Endodermal cell (in vitro differentiated cells): ENCODE results near the gene PAXX. TPM values are rescaled to one million over a fixed set of nuclear protein-coding genes. Genes with fewer than 3 reads are reported as not detected.

Experiments used
- DNase-seq: peaks from one replicate; pipeline ENCODE4 v3.0.0-alpha.2; 2017
- H3K27ac ChIP-seq: 2 replicates; pipeline ENCODE4 v1.5.1; 2013; ENCODE audit warnings: mild to moderate bottlenecking, low read depth, low read length, moderate library complexity
- H3K27me3 ChIP-seq: 2 replicates; pipeline ENCODE4 v1.6.1; 2013; ENCODE audit warnings: mild to moderate bottlenecking, low read length, moderate library complexity; ENCODE audit not compliant: insufficient read depth, control insufficient read depth, poor library complexity, severe bottlenecking
- H3K36me3 ChIP-seq: 2 replicates; pipeline ENCODE4 v1.7.0; 2013; ENCODE audit warnings: mild to moderate bottlenecking, low read length, moderate library complexity; ENCODE audit not compliant: control insufficient read depth, insufficient read depth
- H3K4me1 ChIP-seq: one replicate; pipeline ENCODE4 v1.7.0; 2013; ENCODE audit warnings: low read length; ENCODE audit not compliant: control insufficient read depth, insufficient read depth
- H3K4me3 ChIP-seq: 2 replicates; pipeline ENCODE4 v1.5.1; 2013; ENCODE audit warnings: mild to moderate bottlenecking, low read length, moderate library complexity
- H3K9ac ChIP-seq: 2 replicates; pipeline ENCODE4 v1.6.1; 2013; ENCODE audit warnings: mild to moderate bottlenecking, low read length, moderate library complexity; ENCODE audit not compliant: poor library complexity, severe bottlenecking; ENCODE audit errors: extremely low read depth
- H3K9me3 ChIP-seq: 2 replicates; pipeline ENCODE4 v1.6.1; 2013; ENCODE audit warnings: mild to moderate bottlenecking, low read length, moderate library complexity; ENCODE audit not compliant: control insufficient read depth
- H3K27ac Mint-ChIP-seq: 2 replicates; pipeline ENCODE4 v1.8.0; 2020; ENCODE audit warnings: mixed read lengths
- H3K27me3 Mint-ChIP-seq: 2 replicates; pipeline ENCODE4 v1.8.0; 2021; ENCODE audit warnings: mild to moderate bottlenecking, mixed read lengths; ENCODE audit not compliant: insufficient read depth
- H3K36me3 Mint-ChIP-seq: 2 replicates; pipeline ENCODE4 v1.8.0; 2020; ENCODE audit warnings: low read depth, mixed read lengths
- H3K4me1 Mint-ChIP-seq: 2 replicates; pipeline ENCODE4 v1.8.0; 2020; ENCODE audit warnings: mixed read lengths
- H3K4me3 Mint-ChIP-seq: 2 replicates; pipeline ENCODE4 v1.8.0; 2020; ENCODE audit warnings: mild to moderate bottlenecking, moderate library complexity, mixed read lengths
- H3K9me3 Mint-ChIP-seq: 2 replicates; pipeline ENCODE4 v1.8.0; 2020; ENCODE audit warnings: mild to moderate bottlenecking, mixed read lengths
- CTCF ChIP-seq: fragments of 200-600 bp; sonication (generic); conservative IDR thresholded peaks from 2 replicates; pipeline ENCODE4 v1.5.0; 2021; ENCODE audit warnings: antibody characterized with exemption, mild to moderate bottlenecking
- WGBS, 2 experiments: methylation state at CpG; one replicate each; pipeline versions ENCODE4 v1.1.5 to v1.1.7; 2013; ENCODE audit warnings: missing lambda C conversion rate in 2 of 2, mixed read lengths in 1 of 2; ENCODE audit not compliant: insufficient coverage in 1 of 2, insufficient read length in 1 of 2; 5-methylcytosine and 5-hydroxymethylcytosine counted together
- total RNA-seq, 2 donors: library from RNA; stranded (reverse); fragmentation: NEBNext Ultra II Directional in 1 of 2; extraction: Animal tissue kit (Norgen Biotek cat#: 25700) in 1 of 2; gene quantifications; 2 replicates in 1 of 2; 3 replicates in 1 of 2; pipeline ENCODE4 v1.2.1, GENCODE V29; 2021

The PAXX gene
- total RNA-seq, 2 donors from 2014 or later, result 58.3 to 66.7 TPM

GRCh38 chr9:137023583-137023991 is 31.4 kb downstream of the PAXX start:
- H3K9me3 Mint-ChIP-seq, result no peaks in the 10 kb centered on the region
- 87 to 88% methylated on average over 14 to 15 of the region's 15 CpGs for WGBS, 2 experiments
- H3K27ac Mint-ChIP-seq, result no peak overlapping the region
- no peaks in the 10 kb centered on the region for H3K9me3 ChIP-seq
- no peak overlapping the region for H3K4me3 ChIP-seq
- H3K9ac ChIP-seq, result no peak overlapping the region
- H3K27me3 Mint-ChIP-seq, result peaks cover 6% of the 10 kb centered on the region
- H3K27me3 ChIP-seq, result peaks cover 10% of the 10 kb centered on the region
- no peaks in the 10 kb centered on the region for H3K36me3 ChIP-seq
- DNase-seq, result no peak
- no peak overlapping the region for H3K4me3 Mint-ChIP-seq
- no peak for TF ChIP-seq CTCF
- H3K36me3 Mint-ChIP-seq, result no peaks in the 10 kb centered on the region
- H3K4me1 ChIP-seq, result no peaks in the 10 kb centered on the region
- no peak overlapping the region for H3K27ac ChIP-seq
- H3K4me1 Mint-ChIP-seq, result no peaks in the 10 kb centered on the region

- 85 to 89% methylated on average over 11 to 21 of the region's 21 CpGs for WGBS, 2 experiments
- no peaks in the 10 kb centered on the region for H3K9me3 ChIP-seq
Measured at GRCh38 chr9:137025517-137025966, 33.3 kb downstream of the PAXX start.

GRCh38 chr9:137026384-137026783 is 34.2 kb downstream of the PAXX start:
- peaks cover 12% of the 10 kb centered on the region for H3K27me3 Mint-ChIP-seq
- DNase-seq, result no peak
- H3K27ac Mint-ChIP-seq, result no peak overlapping the region
- 89 to 94% methylated on average over 2 of the region's 2 CpGs for WGBS, 2 experiments
- H3K36me3 ChIP-seq, result no peaks in the 10 kb centered on the region
- peaks cover 17% of the 10 kb centered on the region for H3K27me3 ChIP-seq
- no peak overlapping the region for H3K9ac ChIP-seq
- no peak overlapping the region for H3K27ac ChIP-seq
- no peaks in the 10 kb centered on the region for H3K4me1 Mint-ChIP-seq
- H3K36me3 Mint-ChIP-seq, result no peaks in the 10 kb centered on the region
- no peak overlapping the region for H3K4me3 Mint-ChIP-seq
- H3K4me1 ChIP-seq, result no peaks in the 10 kb centered on the region
- H3K9me3 ChIP-seq, result no peaks in the 10 kb centered on the region
- TF ChIP-seq CTCF, result no peak
- no peak overlapping the region for H3K4me3 ChIP-seq
- H3K9me3 Mint-ChIP-seq, result no peaks in the 10 kb centered on the region

More at GRCh38 chr9:137025517-137025966, 33.3 kb downstream of the PAXX start:
- peaks cover 12% of the 10 kb centered on the region for H3K27me3 Mint-ChIP-seq
- no peak overlapping the region for H3K27ac ChIP-seq
- H3K27ac Mint-ChIP-seq, result no peak overlapping the region
- H3K27me3 ChIP-seq, result peaks cover 17% of the 10 kb centered on the region
- H3K36me3 Mint-ChIP-seq, result no peaks in the 10 kb centered on the region
- H3K9me3 Mint-ChIP-seq, result no peaks in the 10 kb centered on the region
- no peak overlapping the region for H3K4me3 Mint-ChIP-seq
- no peaks in the 10 kb centered on the region for H3K4me1 Mint-ChIP-seq
- H3K36me3 ChIP-seq, result no peaks in the 10 kb centered on the region
- H3K4me3 ChIP-seq, result no peak overlapping the region
- no peaks in the 10 kb centered on the region for H3K4me1 ChIP-seq
- H3K9ac ChIP-seq, result no peak overlapping the region
- no peak for DNase-seq
- no peak for TF ChIP-seq CTCF
